Measurements from ENCODE around the gene GNG14. TPM values are rescaled to one million over a fixed set of nuclear protein-coding genes. Genes with fewer than 3 reads are reported as not detected.

The GNG14 gene
- total RNA-seq, 1 experiment from 2014 or later: not detected

DNA sequence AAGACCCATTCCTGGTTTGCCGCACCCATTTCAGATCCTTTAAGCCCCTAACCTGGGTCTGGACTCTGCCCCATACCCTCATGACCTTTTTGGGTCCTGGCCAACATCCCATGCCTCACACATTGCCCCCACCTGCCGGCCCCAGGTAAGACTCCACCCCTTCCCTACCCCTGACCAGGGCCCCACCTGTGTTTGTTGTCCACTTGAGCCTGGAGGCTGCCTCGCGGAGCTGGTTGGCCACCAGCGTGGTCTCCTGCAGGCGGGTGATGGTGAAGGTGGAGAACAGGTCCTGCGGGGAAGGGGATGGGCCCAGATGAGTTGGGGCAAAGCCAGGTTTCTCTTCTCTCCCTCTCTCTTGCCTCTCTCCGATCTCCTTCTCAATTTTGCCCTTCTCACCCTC is 40.8 kb upstream of the GNG14 start:
- Histone ChIP-seq H3K9me3 (ENCODE audit: control insufficient read depth, low read depth, low read length) (no peaks in the 10 kb centered on the region), H3K56ac (ENCODE audit: insufficient read length, low read depth, low read length) (no peak overlapping the region), H2BK15ac (ENCODE audit: low read depth, low read length) (no peak overlapping the region), H3K4me2 (ENCODE audit: insufficient read depth, insufficient read length, low read length) (no peak overlapping the region), H3T11ph (ENCODE audit: low read length) (no peak overlapping the region), H2BK120ac (ENCODE audit: low read depth, low read length, poor library complexity, severe bottlenecking) (no peak overlapping the region), H3K79me2 (ENCODE audit: insufficient read depth, low read length) (no peaks in the 10 kb centered on the region), H4K20me1 (ENCODE audit: control insufficient read depth, insufficient read depth, insufficient read length) (no peaks in the 10 kb centered on the region), H3K27ac (ENCODE audit: insufficient read length, low read depth, low read length) (no peak overlapping the region), H3K14ac (ENCODE audit: insufficient read depth, low read length) (no peak overlapping the region), H3K4ac (ENCODE audit: low read depth, low read length) (no peak overlapping the region), H2BK5ac (ENCODE audit: insufficient read length, low read length) (no peak overlapping the region), H3K23me2 (ENCODE audit: insufficient read length, low read depth, low read length, poor library complexity, severe bottlenecking) (no peaks in the 10 kb centered on the region), H3K23ac (ENCODE audit: insufficient read length, low read depth, low read length) (no peak overlapping the region), H3K27me3 (ENCODE audit: insufficient read depth, low read length) (no peaks in the 10 kb centered on the region), H3K79me1 (ENCODE audit: insufficient read depth, low read depth, low read length, poor library complexity, severe bottlenecking) (no peaks in the 10 kb centered on the region), H2BK20ac (ENCODE audit: low read depth, low read length, poor library complexity, severe bottlenecking) (no peak overlapping the region), H3K4me1 (ENCODE audit: insufficient read depth, low read length) (no peaks in the 10 kb centered on the region), H3K9ac (ENCODE audit: extremely low read depth, insufficient read length, low read length) (no peak overlapping the region), H2AK5ac (ENCODE audit: insufficient read length, low read length) (no peak overlapping the region), H4K91ac (ENCODE audit: insufficient read length, low read depth, low read length) (no peak overlapping the region), H2AFZ (ENCODE audit: low read length) (no peak overlapping the region), H2BK12ac (ENCODE audit: insufficient read length, low read depth, low read length) (no peak overlapping the region), H4K5ac (ENCODE audit: insufficient read length, low read depth, low read length) (no peak overlapping the region), H4K8ac (replicated peaks; ENCODE audit: insufficient read length, low read depth, low read length) (no peak overlapping the region), H3K18ac (ENCODE audit: insufficient read length, low read depth, low read length) (no peak overlapping the region)
- peaks cover 0 to 2% of the 10 kb centered on the region in 2 experiments; a peak in 1 of 4 replicates for H3K4me1 Mint-ChIP-seq
- H3K9me3 Mint-ChIP-seq: peaks cover 0 to 5% of the 10 kb centered on the region in 2 experiments; a peak in 3 of 5 replicates
- TF ChIP-seq, protein P1, sequence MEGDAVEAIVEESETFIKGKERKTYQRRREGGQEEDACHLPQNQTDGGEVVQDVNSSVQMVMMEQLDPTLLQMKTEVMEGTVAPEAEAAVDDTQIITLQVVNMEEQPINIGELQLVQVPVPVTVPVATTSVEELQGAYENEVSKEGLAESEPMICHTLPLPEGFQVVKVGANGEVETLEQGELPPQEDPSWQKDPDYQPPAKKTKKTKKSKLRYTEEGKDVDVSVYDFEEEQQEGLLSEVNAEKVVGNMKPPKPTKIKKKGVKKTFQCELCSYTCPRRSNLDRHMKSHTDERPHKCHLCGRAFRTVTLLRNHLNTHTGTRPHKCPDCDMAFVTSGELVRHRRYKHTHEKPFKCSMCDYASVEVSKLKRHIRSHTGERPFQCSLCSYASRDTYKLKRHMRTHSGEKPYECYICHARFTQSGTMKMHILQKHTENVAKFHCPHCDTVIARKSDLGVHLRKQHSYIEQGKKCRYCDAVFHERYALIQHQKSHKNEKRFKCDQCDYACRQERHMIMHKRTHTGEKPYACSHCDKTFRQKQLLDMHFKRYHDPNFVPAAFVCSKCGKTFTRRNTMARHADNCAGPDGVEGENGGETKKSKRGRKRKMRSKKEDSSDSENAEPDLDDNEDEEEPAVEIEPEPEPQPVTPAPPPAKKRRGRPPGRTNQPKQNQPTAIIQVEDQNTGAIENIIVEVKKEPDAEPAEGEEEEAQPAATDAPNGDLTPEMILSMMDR (conservative IDR thresholded peaks at IDR 0.05): no peak
- no peak overlapping the region; a peak in 1 of 5 replicates for H3K4me3 Mint-ChIP-seq
- H3K36me3 Mint-ChIP-seq (ENCODE audit: insufficient read depth in 1 of 3, low read depth in 3 of 3): peaks cover 6 to 17% (median 14%) of the 10 kb centered on the region in 3 experiments
- H3K27me3 Mint-ChIP-seq (ENCODE audit: low read depth): peaks cover 2% of the 10 kb centered on the region; the same call in 1 of the 2 replicates
- no CpG with 5 or more reads among the region's 8 CpGs for WGBS (ENCODE audit: extremely low coverage, insufficient read length, low lambda C conversion rate)
- no peak overlapping the region for H3K27ac Mint-ChIP-seq
- no peak for DNase-seq
